NCI-H524 treated with DMSO at 0.1 percent for 48 hours (cell line): ENCODE data around the gene TMEM179B.
"Not testable (repeated sequence)": the region's sequence is repeated elsewhere in the genome, so short reads cannot be mapped to it uniquely, and the experiment has no call there.

Experiments
- DNase-seq: peaks from one replicate; lab custom pipeline; 2025; lab: John Stamatoyannopoulos, UW

TMEM179B gene

DNA sequence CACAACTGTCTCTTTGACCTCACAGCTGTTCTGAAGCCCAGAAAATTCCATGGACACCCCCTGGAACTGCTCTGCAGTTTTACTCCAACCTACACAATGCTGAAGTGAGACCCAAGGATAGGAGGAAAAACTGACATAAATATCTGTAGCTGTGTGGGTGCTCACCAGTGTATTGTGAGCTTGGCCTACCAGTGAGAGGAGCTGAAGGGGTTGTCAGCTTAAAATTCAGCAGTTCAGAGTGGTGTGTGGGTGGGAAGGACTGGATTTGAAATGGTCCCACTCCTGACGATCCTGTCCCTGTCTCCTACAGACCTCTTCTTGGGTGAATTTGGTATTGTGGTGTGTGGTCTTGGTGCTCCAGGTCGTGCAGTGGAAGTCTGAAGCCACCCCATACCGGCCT is 2.4 kb downstream of the TMEM179B start:
- DNase-seq = no peak

- DNase-seq = no peak
These were observed 4.4 kb downstream of the TMEM179B start, which contains the start of gene TMEM223 for GRCh38 chr11:62791501-62792201. TMEM223 (minus strand) TSS chr11:62792006; CDS start chr11:62791994, 12 bp downstream.

GRCh38 chr11:62792202-62792575 is 5.0 kb downstream of the TMEM179B start:
- no peak for DNase-seq

- DNase-seq = no peak
These were observed 7.1 kb downstream of the TMEM179B start for GRCh38 chr11:62794201-62794775.

DNA sequence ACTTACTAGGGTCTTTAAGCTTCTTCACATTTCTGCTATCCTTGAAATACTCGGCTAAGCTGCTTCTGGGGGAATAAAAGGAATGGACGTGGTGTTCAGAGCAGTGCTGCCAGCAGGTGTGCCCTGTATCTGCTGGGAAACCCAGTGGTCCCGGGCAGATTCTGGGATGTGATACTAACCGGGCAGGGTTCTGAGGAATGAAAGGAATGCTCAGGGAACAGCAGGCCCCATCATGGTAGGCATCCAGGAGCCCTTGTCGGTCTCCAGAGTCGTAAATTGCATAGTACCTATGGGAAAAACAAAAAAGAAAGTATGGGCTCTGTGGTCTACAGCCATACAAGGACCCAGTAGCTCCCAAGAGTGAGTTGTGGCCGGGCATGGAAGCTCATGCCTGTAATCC is 9.1 kb downstream of the TMEM179B start:
- DNase-seq = no peak

DNA sequence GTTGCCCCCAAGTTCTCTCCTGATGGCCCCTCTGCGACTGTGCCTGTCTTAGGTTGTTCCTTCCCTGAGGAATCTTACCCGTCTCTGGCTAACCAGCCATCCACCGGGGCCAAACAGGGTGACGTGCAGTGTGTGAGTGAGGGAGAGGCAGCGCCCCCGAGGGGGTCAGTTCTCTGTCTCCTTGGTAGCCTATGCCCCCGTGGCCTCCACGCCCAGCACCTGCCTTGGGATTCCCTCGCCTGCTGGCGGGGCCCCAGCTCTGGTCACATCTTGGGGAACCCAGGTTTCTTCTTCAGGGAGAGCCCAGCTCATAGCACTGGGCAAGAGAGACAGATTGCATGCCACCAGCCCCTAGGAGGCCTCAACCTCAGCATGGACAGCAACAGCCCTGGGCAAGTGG is 12.3 kb downstream of the TMEM179B start:
- no peak for DNase-seq

- no peak for DNase-seq
These were observed 13.9 kb downstream of the TMEM179B start for GRCh38 chr11:62801071-62801470.

GRCh38 chr11:62804310-62805075 is 17.3 kb downstream of the TMEM179B start:
- no peak for DNase-seq

- peak; percentile 33 for DNase-seq
These were observed 18.1 kb downstream of the TMEM179B start, which contains the start of gene NXF1 for GRCh38 chr11:62805076-62805892. NXF1 (minus strand) TSS chr11:62805440; CDS start chr11:62805356, 84 bp downstream.

- DNase-seq = peak; percentile 21
These were observed 18.8 kb downstream of the TMEM179B start for GRCh38 chr11:62805961-62806441.

GRCh38 chr11:62806611-62807121 is 19.5 kb downstream of the TMEM179B start:
- no peak for DNase-seq

DNA sequence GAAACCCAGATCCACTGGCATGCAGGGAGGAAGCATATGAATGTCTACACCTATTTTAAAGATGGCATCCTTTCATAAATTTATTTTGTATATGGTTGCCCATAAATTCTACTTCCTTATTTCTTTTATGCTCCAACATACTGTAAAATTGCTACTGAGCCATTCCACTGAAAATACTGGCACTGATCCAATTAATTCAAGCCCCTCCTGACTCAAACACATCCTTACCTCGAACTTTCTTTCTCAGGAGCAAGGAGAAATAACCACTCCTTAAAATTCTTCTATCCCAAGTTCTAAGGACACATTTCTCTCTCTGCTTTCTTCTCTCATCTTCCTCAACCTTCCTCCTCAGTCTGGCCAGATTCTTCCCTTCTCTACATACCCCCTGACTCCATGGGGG is 23.5 kb downstream of the TMEM179B start:
- DNase-seq = no peak

- no peak for DNase-seq
These were observed 24.5 kb downstream of the TMEM179B start for GRCh38 chr11:62811659-62812058.

- DNase-seq = no peak
These were observed 29.4 kb downstream of the TMEM179B start for GRCh38 chr11:62816557-62816956.

GRCh38 chr11:62817129-62817528 is 29.9 kb downstream of the TMEM179B start:
- no peak for DNase-seq

DNA sequence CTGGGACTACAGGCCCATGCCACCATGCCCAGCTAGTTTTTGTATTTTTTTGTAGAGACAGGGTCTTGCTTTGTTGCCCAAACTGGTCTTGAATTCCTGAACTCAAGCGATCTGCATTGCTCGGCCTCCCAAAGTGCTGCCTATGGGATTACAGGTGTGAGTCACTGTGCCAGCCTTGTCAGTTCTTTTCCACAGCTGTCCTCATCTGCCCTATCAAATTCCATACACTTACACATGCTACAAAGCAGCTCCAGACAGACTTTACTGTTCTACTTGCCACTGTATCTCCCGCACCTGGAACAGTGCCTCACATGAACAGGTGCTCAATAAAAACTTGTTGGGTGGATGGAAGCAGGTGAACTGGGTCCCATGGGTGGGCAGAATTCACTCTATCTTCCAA is 36.5 kb downstream of the TMEM179B start:
- DNase-seq = no peak

- not testable (repeated sequence) for DNase-seq
These were observed 40.9 kb downstream of the TMEM179B start for GRCh38 chr11:62828130-62828529.

DNA sequence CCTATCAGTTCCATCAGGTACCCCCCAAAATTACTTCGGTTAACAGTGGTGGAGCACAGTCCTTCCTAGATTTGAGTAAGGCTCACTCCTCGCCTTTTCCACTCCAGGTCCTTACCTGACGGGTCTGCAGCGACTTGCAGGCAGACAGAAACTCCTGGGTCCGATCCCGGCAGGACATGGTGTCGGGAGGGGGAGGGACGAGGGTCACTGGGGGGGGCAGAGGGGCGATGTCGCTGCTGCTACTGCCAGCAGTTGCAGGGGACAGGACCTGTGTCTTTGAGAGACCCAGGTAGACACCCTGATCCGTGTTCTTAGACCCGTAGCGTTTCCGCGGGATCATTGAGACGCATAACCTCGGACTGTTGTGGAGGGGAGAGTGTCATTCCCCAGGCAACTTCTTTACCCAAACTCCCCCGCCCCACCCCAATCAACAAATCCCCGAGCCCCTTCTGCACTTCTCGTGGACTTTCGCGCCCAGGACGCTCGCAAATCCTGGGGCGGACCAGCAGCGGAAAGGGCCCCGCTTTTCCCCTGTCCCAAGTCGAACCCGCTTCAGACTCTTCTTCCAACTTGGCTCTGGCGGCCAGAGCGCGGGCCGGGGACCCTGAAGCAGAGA is 43.8 kb downstream of the TMEM179B start:
- DNase-seq = no peak

GRCh38 chr11:62831520-62832335 is 44.5 kb downstream of the TMEM179B start, which contains the start of gene STX5:
STX5 (minus strand) TSS chr11:62832051; CDS start chr11:62831243, 808 bp downstream.
- peak; percentile 91 for DNase-seq
